CD14-positive monocyte (primary cell): Measurements from ENCODE around the gene FGF14. TPM values are rescaled to one million over a fixed set of nuclear protein-coding genes. Genes with fewer than 3 reads are reported as not detected.

Experiments
- DNase-seq, 3 donors: peaks; one replicate each; pipeline ENCODE4 v3.0.0-alpha.2; 2011 to 2022
- H2AFZ ChIP-seq: 2 replicates; pipeline ENCODE4 v1.6.0; 2012; ENCODE audit warnings: mild to moderate bottlenecking, low read depth, low read length, inconsistent platforms; ENCODE audit not compliant: insufficient read depth, poor library complexity, severe bottlenecking
- H3K27ac ChIP-seq, 2 donors: 1 replicate in 1 of 2; 2 replicates in 1 of 2; pipeline ENCODE4 v1.5.1; 2012 to 2013; ENCODE audit warnings: low read length in 2 of 2, control low read depth in 1 of 2, inconsistent platforms in 1 of 2, low read depth in 1 of 2, mild to moderate bottlenecking in 1 of 2
- H3K27me3 ChIP-seq, 2 donors: one replicate each; pipeline versions ENCODE4 v1.6.0 to v1.6.1; 2011 to 2013; ENCODE audit warnings: low read length in 2 of 2; ENCODE audit not compliant: control insufficient read depth in 2 of 2, insufficient read depth in 2 of 2
- H3K36me3 ChIP-seq, 2 donors: replicated peaks in 1 of 2; 1 replicate in 1 of 2; 2 replicates in 1 of 2; pipeline versions ENCODE4 v1.5.1 to v1.6.1; 2012 to 2013; ENCODE audit warnings: low read length in 2 of 2, control low read depth in 1 of 2, inconsistent platforms in 1 of 2, mild to moderate bottlenecking in 1 of 2; ENCODE audit not compliant: insufficient read depth in 2 of 2, control insufficient read depth in 1 of 2
- H3K4me1 ChIP-seq, 2 donors: 1 replicate in 1 of 2; 2 replicates in 1 of 2; pipeline versions ENCODE4 v1.5.1 to v1.6.1; 2012 to 2013; ENCODE audit warnings: low read length in 2 of 2, control low read depth in 1 of 2, inconsistent platforms in 1 of 2, mild to moderate bottlenecking in 1 of 2, moderate library complexity in 1 of 2; ENCODE audit not compliant: insufficient read depth in 2 of 2, control insufficient read depth in 1 of 2
- H3K4me2 ChIP-seq: replicated peaks from 2 replicates; pipeline ENCODE3; 2012; ENCODE audit warnings: low read length, moderate library complexity, mild to moderate bottlenecking; ENCODE audit not compliant: poor library complexity, severe bottlenecking; ENCODE audit errors: extremely low read depth
- H3K4me3 ChIP-seq, 3 experiments: fragments of 200-600 bp in 1 of 3; sonication (generic) in 1 of 3; replicated peaks in 1 of 3; 1 replicate in 2 of 3; 2 replicates in 1 of 3; pipeline ENCODE4 v1.5.1; 2011 to 2013; ENCODE audit warnings: low read length in 3 of 3, mild to moderate bottlenecking in 3 of 3, control low read depth in 2 of 3, low read depth in 2 of 3, inconsistent platforms in 1 of 3, moderate library complexity in 1 of 3
- H3K79me2 ChIP-seq: 2 replicates; pipeline ENCODE4 v1.6.0; 2012; ENCODE audit warnings: mild to moderate bottlenecking, control low read depth, inconsistent platforms, low read length, moderate library complexity; ENCODE audit not compliant: insufficient read depth
- H3K9ac ChIP-seq: 2 replicates; pipeline ENCODE4 v1.6.0; 2017; ENCODE audit warnings: low read length, mild to moderate bottlenecking; ENCODE audit not compliant: insufficient read depth, poor library complexity, severe bottlenecking
- H3K9me3 ChIP-seq, 2 donors: replicated peaks in 1 of 2; 1 replicate in 1 of 2; 2 replicates in 1 of 2; pipeline versions ENCODE4 v1.5.1 to v1.6.1; 2012 to 2013; ENCODE audit warnings: low read length in 2 of 2, control low read depth in 1 of 2; ENCODE audit not compliant: control insufficient read depth in 1 of 2, insufficient read depth in 1 of 2
- H4K20me1 ChIP-seq: 2 replicates; pipeline ENCODE4 v1.6.0; 2012; ENCODE audit warnings: mild to moderate bottlenecking, low read length, control low read depth, moderate library complexity; ENCODE audit not compliant: insufficient read depth
- H3K27ac Mint-ChIP-seq, 7 donors: one replicate each; pipeline ENCODE4 v1.8.0; 2020; ENCODE audit warnings: mild to moderate bottlenecking in 7 of 7, mixed read lengths in 7 of 7, moderate library complexity in 6 of 7, inconsistent platforms in 2 of 7
- H3K27me3 Mint-ChIP-seq, 3 donors: one replicate each; pipeline ENCODE4 v1.8.0; 2021 to 2022; ENCODE audit warnings: low read depth in 3 of 3, mild to moderate bottlenecking in 3 of 3, mixed read lengths in 3 of 3, moderate library complexity in 3 of 3, inconsistent platforms in 1 of 3
- H3K36me3 Mint-ChIP-seq, 2 donors: one replicate each; pipeline ENCODE4 v1.8.0; 2020; ENCODE audit warnings: mixed read lengths in 2 of 2, inconsistent platforms in 1 of 2, mild to moderate bottlenecking in 1 of 2
- H3K4me1 Mint-ChIP-seq: one replicate; pipeline ENCODE4 v1.8.0; 2020; ENCODE audit warnings: mild to moderate bottlenecking, mixed read lengths
- H3K4me3 Mint-ChIP-seq, 2 donors: one replicate each; pipeline ENCODE4 v1.8.0; 2020; ENCODE audit warnings: mild to moderate bottlenecking in 2 of 2, mixed read lengths in 2 of 2, moderate library complexity in 1 of 2
- H3K9me3 Mint-ChIP-seq, 7 donors: one replicate each; pipeline ENCODE4 v1.8.0; 2020 to 2022; ENCODE audit warnings: mixed read lengths in 7 of 7, mild to moderate bottlenecking in 6 of 7, moderate library complexity in 6 of 7, inconsistent platforms in 2 of 7
- WGBS: methylation state at CpG from one replicate; pipeline ENCODE4 v1.1.5; 2013; ENCODE audit warnings: missing lambda C conversion rate; ENCODE audit not compliant: insufficient coverage; 5-methylcytosine and 5-hydroxymethylcytosine counted together
- intact Hi-C, 2 donors: fragments of 100-400 bp; cut with micrococcal nuclease; formaldehyde crosslinking; loops; one replicate each; pipeline versions ENCODE4 v1.15.0 to v1.15.1; 2023
- polyA plus RNA-seq, 3 donors: library from polyadenylated mRNA; depleted of rRNA in 1 of 3; unstranded in 2 of 3; stranded (reverse) in 1 of 3; fragments of 300-500 nt in 2 of 3; fragments of >200 nt in 1 of 3; fragmentation: Illumina TruSeq in 2 of 3; gene quantifications; 1 replicate in 2 of 3; 2 replicates in 1 of 3; pipeline ENCODE4 v1.2.3, GENCODE V29; 2012 to 2021
- TF ChIP-seq, protein P1 (sequence below): fragments of 200-600 bp; IDR thresholded peaks from one replicate; pipeline ENCODE4 v1.8.0; 2022; ENCODE audit warnings: antibody characterized with exemption, mild to moderate bottlenecking

Gene FGF14
- polyA plus RNA-seq, 3 donors = not detected

DNA sequence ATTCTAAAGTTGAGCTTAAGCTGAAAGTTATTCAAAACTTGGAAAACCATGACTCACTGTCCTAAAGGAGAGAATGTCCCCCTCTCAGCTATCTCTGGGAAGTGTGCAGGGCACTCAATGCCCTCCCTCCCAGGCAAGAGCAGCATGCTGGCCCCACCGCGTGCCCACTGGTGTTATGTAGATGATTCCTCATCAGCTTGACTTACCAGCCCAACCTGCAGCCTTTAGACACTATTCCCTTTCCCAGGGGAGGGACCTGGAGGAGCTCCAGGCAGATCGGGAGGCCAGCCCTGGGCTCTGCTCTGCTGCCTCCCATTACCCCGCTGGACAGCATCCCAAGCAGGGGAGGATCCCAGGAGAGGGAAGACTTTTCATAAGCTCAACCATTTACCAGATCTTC is 124.6 kb downstream of the FGF14 start:
- H3K4me3 Mint-ChIP-seq = no peak overlapping the region
- H3K27ac Mint-ChIP-seq = no peak overlapping the region
- Histone ChIP-seq H3K36me3 (no peaks in the 10 kb centered on the region), H3K9ac (no peak overlapping the region), H3K79me2 (no peaks in the 10 kb centered on the region), H3K4me2 (no peak overlapping the region), H3K9me3 (no peaks in the 10 kb centered on the region), H3K27ac (no peak overlapping the region), H3K4me1 (no peaks in the 10 kb centered on the region), H3K4me3 (no peak overlapping the region), H4K20me1 (no peaks in the 10 kb centered on the region), H2AFZ (no peak overlapping the region), H3K27me3 (no peaks in the 10 kb centered on the region)
- 95% methylated on average over 2 of the region's 4 CpGs for WGBS
- peaks cover 0 to 3% (median 0%) of the 10 kb centered on the region in 7 donors for H3K9me3 Mint-ChIP-seq
- H3K36me3 Mint-ChIP-seq = no peaks in the 10 kb centered on the region
- no peak for DNase-seq
- intact Hi-C loops = no loop called here
- TF ChIP-seq, protein P1, sequence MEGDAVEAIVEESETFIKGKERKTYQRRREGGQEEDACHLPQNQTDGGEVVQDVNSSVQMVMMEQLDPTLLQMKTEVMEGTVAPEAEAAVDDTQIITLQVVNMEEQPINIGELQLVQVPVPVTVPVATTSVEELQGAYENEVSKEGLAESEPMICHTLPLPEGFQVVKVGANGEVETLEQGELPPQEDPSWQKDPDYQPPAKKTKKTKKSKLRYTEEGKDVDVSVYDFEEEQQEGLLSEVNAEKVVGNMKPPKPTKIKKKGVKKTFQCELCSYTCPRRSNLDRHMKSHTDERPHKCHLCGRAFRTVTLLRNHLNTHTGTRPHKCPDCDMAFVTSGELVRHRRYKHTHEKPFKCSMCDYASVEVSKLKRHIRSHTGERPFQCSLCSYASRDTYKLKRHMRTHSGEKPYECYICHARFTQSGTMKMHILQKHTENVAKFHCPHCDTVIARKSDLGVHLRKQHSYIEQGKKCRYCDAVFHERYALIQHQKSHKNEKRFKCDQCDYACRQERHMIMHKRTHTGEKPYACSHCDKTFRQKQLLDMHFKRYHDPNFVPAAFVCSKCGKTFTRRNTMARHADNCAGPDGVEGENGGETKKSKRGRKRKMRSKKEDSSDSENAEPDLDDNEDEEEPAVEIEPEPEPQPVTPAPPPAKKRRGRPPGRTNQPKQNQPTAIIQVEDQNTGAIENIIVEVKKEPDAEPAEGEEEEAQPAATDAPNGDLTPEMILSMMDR = no peak
- no peaks in the 10 kb centered on the region for H3K4me1 Mint-ChIP-seq
- H3K27me3 Mint-ChIP-seq = peaks cover 0 to 2% (median 0%) of the 10 kb centered on the region in 3 donors

DNA sequence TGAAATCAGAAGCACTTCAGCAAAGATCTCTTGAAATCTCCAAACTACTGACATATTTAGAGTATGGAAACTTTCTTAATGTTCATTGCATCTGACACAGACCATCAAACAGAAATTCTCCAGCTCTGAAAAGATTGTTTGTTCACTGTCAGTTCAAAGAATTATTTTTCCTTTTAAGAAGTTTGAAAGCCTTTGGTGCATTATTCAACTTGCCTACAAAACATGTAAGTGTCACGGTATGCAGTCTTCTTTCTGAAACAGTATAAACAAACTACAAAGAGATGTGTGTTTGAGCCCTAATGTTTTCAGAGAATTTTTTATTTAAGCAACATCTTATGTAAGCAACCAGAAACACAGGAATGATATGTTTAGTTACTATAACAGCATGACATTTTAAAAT is 125.4 kb downstream of the FGF14 start:
- H4K20me1 ChIP-seq = no peaks in the 10 kb centered on the region
- Mint-ChIP-seq H3K4me3 (no peak overlapping the region), H3K27me3 (peaks cover 0 to 4% (median 0%) of the 10 kb centered on the region in 3 donors), H3K9me3 (peaks cover 0 to 2% (median 0%) of the 10 kb centered on the region in 7 donors), H3K36me3 (no peaks in the 10 kb centered on the region), H3K27ac (no peak overlapping the region), H3K4me1 (no peaks in the 10 kb centered on the region)
- intact Hi-C loops = no loop called here
- TF ChIP-seq, protein P1 = no peak
- no peaks in the 10 kb centered on the region for H3K9me3 ChIP-seq
- H3K4me3 ChIP-seq = no peak overlapping the region
- no peak overlapping the region for H2AFZ ChIP-seq
- no peak overlapping the region for H3K4me2 ChIP-seq
- H3K27ac ChIP-seq = no peak overlapping the region
- no peak overlapping the region for H3K9ac ChIP-seq
- no peaks in the 10 kb centered on the region for H3K4me1 ChIP-seq
- H3K36me3 ChIP-seq = no peaks in the 10 kb centered on the region
- H3K27me3 ChIP-seq = no peaks in the 10 kb centered on the region
- DNase-seq = no peak
- H3K79me2 ChIP-seq = no peaks in the 10 kb centered on the region
- WGBS = no CpG with 5 or more reads among the region's 1 CpG
